Measurements from ENCODE around the gene PFN2.
A peak's percentile ranks its signal among the peaks of the same experiment; 100 is the strongest.
"Not testable (repeated sequence)": the region's sequence is repeated elsewhere in the genome, so short reads cannot be mapped to it uniquely, and the experiment has no call there.

The PFN2 gene, protein sequence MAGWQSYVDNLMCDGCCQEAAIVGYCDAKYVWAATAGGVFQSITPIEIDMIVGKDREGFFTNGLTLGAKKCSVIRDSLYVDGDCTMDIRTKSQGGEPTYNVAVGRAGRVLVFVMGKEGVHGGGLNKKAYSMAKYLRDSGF

GRCh38 chr3:149970716-149971402 lies at the start of gene PFN2:
PFN2 (minus strand) TSS chr3:149970895; CDS start chr3:149970856, 39 bp downstream.
- peak; percentile 10 to 21 for DNase-seq (ENCODE audit: low read depth in 2 of 2)

DNA sequence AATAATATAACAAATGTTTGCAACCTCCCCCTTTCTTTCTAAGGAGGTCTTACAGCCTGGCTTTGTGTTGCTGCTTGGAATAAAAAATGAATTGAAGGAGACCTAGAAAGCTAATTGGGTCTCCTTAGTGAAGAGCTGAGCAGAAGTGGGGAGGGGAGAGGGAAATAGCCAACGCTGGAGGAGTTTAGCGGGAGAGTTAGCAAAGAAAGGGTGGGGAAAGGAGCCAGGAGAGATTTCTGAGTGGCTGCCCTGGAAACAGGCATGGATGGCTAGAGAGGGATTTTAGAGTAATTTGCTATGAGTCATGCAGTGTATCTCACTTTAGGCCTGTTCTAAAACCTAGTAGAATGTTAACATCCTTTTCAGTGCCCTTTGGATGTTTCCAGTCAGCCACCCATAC lies 45.2 kb upstream of the PFN2 start:
- no peak for DNase-seq (ENCODE audit: low read depth in 2 of 2)

DNA sequence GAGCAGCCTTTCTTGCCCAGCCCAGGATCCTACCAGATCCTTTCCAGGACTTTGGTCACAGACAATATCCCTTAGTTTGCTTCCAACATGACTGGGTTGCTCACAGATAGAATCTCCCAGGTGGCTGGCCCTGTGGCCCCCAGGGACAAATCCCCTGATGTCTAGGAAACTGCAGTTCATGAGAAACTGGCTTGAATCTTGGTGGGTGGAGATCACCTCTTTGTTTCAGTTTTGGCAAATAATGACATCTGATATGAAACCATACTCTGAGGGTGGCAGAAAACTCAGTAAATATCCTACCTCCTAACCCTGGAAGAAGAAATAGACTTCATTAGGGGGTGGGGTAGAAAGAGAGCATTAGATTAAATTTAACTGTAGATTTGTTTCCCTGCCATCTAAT lies 44.1 kb upstream of the PFN2 start:
- no peak for DNase-seq (ENCODE audit: low read depth in 2 of 2)

DNA sequence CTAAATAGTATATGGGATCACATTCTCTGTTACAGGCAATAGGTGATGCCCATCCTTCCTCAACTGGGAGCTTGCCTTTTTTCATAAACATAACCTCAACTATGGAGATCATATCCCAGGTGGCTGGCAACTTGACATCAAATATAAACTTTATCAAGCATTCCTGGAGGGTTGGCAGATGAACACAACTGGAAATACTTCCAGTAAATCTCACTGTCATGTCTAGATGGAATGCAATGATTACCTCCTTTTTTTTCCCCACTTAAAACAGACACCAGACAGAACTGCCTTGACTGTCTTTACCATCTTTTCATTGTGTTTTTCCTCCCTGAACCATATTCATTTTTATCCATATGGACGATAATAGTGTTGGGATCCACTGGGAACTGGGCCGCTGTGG lies 43.1 kb upstream of the PFN2 start:
- DNase-seq (ENCODE audit: low read depth in 2 of 2): no peak

GRCh38 chr3:150006794-150007193 lies 36.1 kb upstream of the PFN2 start:
- DNase-seq (ENCODE audit: low read depth in 2 of 2): no peak

DNA sequence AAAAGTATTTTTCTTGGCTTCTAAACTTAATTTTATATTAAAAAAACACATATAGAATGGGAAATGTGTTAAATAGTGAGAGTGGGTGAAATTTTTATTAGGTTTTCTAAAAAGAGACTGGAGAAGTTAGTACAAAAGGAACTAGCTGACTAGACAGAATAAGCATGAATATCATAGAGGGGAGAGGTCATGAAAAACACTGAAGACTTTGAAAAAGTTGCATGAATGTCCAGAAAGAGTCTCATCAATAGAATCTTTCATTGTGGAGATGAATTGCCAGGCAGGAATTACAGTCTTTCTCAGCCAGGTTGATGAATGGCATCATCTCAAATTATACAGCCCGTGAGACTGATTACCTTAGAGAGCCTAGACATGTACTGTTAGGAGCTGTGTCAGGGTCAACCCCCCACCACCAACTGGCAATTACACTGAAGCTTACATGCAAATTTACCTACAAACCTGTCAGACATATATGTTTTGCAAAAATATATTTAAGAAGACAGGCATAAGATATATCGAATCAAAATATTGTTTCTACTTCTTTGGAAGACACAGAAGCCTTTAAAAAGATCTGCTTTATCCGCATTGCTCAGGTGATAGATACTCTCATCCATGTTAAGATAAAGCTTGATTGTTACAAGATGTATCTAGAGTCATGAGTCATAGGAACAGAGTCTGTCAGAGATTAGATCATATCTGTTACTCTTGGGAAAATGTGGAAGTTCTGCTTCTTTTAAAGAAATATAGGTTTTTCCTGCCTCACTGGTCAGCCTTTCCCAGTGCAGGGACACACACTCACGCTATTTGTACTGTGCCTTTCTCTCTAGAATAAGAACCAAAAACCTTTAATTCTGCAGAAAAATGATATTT lies 34.8 kb upstream of the PFN2 start:
- DNase-seq (ENCODE audit: low read depth in 2 of 2): no peak

DNA sequence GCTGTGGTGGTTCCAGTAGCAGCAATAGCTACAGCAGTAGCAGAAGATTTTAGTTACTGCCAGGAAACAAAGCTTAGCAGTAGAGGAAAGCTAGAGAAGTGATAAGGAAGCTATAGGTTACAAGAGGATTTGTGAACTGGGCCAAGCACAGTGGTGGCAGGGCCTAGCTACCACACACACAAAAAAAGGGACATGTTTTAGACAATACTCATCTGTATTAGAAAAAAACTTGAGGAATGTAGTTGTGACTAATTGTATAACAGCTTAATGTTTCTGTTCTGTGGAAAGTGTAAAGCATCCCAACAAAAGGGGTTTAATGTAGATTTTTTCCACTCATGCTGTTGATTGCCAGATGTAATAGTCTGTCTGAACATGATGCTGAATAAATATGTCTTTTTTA lies 29.9 kb upstream of the PFN2 start:
- no peak for DNase-seq (ENCODE audit: low read depth in 2 of 2)

GRCh38 chr3:149999421-149999820 lies 28.7 kb upstream of the PFN2 start:
- no peak for DNase-seq (ENCODE audit: low read depth in 2 of 2)

- no peak for DNase-seq (ENCODE audit: low read depth in 2 of 2)
These were observed 28.3 kb upstream of the PFN2 start for GRCh38 chr3:149998946-149999345.

DNA sequence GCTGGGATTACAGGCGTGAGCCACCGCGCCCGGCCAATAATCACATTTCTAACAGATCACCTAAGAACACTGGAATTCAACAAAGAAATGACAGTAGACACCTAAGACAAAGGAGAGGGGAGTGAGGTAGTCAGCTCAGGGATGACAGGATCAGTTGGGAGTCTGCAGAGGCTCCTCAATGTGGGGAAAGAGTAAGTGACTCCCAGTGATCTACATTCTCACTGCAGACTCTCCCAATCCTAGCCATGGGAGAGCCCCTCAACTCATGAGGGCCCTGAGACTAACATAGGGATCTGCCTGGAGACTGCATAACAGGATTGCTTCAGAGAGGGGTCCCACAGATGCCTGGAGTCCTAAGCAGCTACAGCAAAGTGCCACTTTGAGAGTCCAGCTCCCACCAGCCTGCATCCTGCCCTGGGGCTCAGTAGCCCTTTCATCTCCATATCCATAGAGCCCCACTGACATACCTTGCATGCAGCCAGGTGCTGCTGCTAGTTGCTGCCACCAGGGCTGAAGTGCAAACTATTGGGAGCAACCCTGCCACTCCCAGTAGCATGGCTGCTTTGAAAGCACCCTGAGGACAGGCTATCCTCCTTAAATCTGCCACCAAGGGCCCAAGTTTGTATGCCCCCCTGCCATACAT lies 21.8 kb upstream of the PFN2 start:
- no peak for DNase-seq (ENCODE audit: low read depth in 2 of 2)

GRCh38 chr3:149990423-149990948 lies 19.8 kb upstream of the PFN2 start:
- no peak for DNase-seq (ENCODE audit: low read depth in 2 of 2)

DNA sequence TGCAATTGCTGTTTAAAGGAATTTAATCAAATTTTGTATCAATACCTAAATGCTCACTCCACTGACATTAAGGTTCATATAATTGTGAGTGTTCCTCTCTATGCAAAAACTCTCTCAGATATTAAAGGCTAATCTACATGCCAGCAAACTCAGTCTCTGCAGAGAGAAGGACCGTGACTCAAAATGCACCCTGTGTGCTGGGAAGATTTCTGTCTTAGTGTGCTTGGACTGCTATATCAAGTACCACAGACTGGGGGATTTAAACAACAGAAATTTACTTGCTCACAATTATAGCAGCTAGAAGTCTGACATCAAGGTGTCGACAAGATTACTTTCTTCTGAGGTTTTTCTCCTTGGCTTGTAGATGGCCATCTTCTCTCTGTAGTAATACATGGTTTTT lies 18.6 kb upstream of the PFN2 start:
- no peak for DNase-seq (ENCODE audit: low read depth in 2 of 2)

DNA sequence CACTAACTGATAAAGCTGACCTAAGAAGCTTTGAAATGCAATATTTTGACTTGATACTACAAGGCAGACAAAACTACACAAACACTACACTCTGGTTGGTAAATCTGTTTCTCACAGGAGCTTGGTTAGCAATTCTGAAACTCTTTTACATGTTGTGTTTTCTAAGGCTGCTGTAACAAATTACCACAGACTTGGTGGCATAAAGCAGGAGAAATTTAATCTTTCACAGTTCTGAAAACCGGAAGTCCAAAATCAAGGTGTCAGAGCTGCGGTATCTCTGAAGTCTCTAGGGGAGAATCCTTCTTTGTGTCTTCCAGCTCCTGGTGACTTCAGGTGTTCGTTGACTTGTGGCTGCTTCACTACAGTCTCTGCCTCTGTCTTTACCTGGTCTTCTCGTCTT lies 12.9 kb upstream of the PFN2 start:
- DNase-seq (ENCODE audit: low read depth in 2 of 2): no peak

DNA sequence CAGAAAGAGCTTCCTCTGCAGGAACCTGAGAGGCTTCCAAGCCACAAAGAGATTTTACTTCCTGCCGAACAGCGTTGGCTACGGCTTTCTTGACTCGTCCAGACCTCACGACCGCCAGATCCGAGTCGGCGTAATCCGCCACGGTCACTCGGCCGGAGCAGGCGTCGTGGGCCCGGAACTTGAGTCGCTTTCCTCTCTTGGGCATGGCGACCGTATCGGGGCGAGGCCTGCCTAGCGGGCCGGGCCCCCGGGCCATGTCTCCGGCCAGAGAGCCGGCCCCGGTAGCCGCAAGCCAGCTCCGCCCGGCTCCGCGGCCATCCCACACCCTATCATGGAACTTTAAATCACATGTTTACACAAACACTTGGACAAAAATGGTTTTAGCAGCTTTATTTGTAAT lies 12.4 kb upstream of the PFN2 start:
- not testable (repeated sequence) for DNase-seq (ENCODE audit: low read depth in 2 of 2)

- not testable (repeated sequence) for DNase-seq (ENCODE audit: low read depth in 2 of 2)
These were observed 11.3 kb upstream of the PFN2 start for GRCh38 chr3:149981979-149982378.

DNA sequence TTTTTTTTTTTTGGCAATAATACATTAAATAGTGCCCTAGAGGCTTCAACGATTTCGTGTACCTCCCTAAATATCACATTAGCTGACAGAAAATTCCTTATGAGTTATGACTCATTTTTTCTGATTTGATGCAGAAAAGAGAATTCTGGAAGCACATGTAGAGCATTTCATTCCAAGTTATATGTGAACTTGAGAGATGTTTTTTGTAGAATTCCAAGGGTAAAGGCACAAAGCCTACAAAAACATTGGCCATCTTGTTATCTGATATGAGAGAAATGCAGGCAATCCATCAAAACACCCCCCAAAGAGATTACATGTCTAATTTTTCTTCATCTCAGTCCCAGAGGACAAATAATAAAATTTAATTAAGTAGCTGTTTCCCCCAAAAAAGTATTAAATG lies 6.7 kb upstream of the PFN2 start:
- no peak for DNase-seq (ENCODE audit: low read depth in 2 of 2)

- no peak for DNase-seq (ENCODE audit: low read depth in 2 of 2)
These were observed 5.2 kb upstream of the PFN2 start for GRCh38 chr3:149975919-149976318.

GRCh38 chr3:149971403-149972075 lies 844 bp upstream of the PFN2 start:
- peak in 1 of 2 donors; percentile 6 for DNase-seq (ENCODE audit: low read depth in 2 of 2)

DNA sequence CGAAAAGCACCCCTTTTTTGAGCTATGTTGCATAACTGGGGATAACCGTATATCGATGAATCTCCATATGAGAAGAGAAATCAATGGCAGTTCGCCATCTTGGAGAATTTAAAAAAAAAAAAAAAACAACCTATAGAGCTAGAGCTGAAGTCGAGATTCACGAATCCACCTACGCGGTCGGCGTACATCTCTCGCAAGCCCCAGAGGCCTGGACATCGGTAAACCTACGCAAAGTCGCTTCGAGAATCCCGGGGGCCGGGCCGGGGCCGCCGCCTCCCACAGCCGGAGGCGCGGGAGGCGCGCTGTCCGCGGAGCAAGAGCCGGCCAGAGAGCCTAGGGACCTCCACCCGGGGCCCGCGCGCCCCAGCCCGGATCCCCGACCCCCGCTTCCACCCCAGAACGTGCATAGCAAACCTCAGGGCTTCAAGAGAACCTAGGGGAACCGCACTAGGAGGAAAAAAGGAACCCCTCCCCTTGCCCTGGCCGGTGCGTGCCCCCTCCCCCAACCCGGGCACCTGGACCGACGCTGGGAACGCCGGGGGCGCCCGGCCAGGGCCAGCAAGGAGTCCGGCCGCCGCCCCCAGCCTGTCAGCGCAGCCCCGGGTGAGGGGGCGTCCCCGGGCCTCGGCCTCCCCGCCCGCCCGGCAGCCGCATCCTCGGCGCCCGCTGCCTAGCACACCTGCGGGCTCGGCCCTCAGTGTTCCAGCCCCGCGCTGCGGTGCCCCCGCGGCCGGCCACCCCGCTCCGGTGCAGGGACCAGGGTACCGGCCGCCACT lies 567 bp downstream of the PFN2 start:
- DNase-seq (ENCODE audit: low read depth in 2 of 2): peak; percentile 34 to 44

DNA sequence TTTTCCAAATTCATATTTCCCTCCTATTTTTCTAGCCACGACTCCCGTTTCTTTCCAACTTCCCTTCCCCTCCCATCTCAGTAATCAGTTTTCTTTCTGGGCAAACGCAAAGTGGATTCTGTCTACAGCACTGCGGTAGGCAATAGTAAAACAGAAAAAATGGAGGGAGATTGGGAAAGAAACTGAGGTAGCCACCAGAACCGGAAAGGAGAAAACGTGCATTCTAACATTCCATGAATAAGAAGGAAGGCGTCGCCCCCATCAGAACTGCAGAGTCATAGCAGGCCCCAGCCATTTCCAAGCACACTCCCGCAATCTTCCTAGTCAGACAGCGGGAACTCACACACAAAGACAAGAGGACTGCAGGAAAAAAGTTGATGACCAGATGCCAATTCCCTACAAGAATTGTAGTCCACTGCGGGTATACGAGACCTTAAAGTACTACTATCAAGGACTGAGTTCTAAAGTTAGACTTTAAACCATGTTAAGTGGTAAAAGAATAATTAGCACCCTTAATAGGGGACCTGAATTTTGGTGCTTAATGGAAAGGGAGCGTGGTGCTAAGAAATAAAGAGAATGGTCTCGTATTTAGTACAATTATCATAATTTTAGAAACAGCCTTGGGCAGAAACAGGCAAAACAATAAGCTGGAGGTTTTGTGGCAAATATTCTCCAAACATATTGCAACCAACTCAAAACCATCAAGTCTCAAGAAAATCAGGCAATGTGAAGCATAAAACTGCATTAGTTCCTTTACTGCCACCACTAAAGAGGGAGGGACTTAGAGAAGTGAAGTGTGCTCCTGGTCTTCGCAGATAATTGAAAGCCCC lies 1.4 kb downstream of the PFN2 start:
- DNase-seq (ENCODE audit: low read depth in 2 of 2): no peak
